IPS-NIHi7 (cell line): ENCODE data around the gene AKAP13.
"Not testable (repeated sequence)": the region's sequence is repeated elsewhere in the genome, so short reads cannot be mapped to it uniquely, and the experiment has no call there.

Source experiments
- DNase-seq: peaks from one replicate; pipeline ENCODE4 v3.0.0; 2012; ENCODE audit warnings: mixed read lengths; ENCODE audit errors: extremely low spot score

Gene AKAP13

DNA sequence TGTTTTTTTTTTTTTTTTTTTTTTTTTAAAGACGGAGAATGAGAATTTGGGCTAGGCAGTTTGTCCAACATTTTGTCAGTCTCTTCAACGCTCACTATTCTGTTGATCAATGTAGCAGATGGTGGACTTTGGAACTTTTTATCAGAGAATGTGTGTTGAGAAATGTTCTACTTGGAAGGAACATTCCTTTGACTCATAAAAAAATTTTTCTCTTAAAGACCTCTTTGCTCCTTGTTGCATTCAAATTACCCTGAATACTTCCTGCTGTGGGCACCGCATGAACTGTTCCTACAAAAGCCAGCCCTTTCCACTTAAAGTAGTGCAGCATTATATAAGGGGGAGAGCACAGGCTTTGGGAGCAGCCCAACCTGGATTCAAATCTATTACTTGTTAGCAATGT lies 182.9 kb downstream of the AKAP13 start:
- DNase-seq = no peak

DNA sequence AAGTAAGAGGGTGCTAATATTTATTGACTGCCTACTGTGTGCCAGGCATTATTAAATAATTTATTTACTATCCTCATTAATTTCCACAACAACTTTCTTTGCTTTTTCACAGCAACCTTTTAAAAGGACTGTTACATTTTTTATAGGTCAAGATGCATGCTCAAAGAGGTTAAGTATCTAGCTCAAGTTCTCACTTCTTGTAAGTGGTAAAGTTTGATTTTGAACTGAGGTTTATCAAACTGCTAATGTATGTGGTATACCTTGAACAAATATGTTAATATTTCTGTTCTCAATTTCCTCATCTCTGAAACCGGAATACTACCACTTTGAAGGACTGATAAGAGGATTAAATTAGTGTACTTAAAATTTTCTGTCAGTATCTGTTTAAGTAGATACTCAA lies 183.3 kb downstream of the AKAP13 start:
- no peak for DNase-seq

DNA sequence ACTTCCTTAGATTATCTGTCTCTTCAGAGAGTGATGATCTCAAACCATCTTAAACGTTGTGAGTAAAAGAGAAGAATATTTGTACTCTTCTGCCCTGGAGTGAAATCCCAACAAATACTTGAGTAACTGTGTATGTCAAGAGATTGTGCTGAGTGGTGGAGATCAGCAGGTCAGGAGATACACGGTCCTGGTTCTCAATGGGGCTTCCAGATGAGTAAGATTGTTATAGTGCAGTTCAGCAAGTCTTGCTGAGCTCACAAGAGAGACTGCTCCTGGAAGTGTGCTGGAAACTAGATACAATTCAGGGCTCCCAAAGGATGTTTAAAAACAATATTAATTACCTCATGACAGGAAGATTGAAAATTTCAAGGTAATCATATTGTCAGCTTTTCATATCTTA lies 184.3 kb downstream of the AKAP13 start:
- no peak for DNase-seq

DNA sequence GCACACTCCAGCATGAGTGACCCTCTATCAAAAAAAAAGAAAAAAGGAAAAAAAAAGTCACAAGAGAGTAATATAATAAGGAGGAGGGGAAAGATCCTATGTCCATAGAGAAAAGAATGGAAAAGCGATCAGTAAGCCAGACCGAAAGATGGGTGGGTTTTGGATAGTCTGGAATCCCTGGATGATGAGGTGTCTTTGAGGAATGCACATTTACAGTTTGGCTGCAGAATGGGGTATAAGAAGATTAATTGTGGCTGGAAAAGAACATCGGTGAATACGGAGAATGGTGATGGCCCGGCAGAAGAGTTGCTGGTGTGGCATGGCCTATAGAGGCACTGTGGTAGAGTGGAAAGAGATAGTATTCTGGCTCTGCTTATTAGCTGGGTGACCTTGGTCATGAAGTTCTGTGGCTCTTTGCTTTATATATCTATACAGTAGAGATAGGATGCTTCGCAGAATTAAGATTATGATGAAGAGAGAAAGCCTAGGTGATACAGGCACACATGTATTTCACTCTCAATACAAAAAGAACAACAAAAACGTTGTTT lies 187.9 kb downstream of the AKAP13 start:
- DNase-seq = no peak

DNA sequence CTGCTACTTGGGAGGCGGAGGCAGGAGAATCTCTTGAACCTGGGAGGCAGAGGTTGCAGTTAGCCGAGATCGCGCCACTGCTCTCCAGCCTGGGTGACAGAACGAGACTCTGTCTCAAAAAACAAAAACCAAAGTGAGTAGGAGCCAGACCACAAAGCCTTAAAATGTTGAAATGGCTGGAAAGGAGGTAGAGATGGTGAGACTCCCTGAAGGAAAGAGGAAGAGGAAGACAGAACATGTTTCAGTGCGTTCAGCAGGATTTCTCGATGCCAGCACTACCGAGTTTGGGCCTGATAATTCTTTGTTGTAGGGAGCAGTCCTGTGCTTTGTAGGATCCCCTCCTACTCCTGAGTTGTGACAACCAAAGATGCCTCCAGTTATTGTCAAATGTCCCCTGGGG lies 189.9 kb downstream of the AKAP13 start:
- no peak for DNase-seq

DNA sequence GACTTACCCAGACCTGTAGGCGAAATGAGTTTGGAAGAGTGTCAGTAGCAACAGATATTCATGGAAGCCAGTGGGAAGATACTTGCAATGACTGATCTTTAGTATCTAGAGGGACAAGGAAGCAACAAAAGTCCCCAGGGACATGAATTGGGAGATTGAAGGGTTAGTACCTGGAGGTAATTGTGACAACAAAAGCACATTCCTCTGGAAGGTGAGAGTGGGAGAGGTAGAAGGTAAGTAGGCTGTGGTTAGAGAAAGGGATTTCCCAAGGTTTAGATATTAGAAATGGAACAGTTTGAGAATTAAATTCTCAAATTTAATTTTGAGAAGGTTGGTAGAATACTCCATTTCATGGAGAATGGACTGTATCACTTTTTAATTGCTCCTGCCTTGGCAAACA lies 191.4 kb downstream of the AKAP13 start:
- no peak for DNase-seq

DNA sequence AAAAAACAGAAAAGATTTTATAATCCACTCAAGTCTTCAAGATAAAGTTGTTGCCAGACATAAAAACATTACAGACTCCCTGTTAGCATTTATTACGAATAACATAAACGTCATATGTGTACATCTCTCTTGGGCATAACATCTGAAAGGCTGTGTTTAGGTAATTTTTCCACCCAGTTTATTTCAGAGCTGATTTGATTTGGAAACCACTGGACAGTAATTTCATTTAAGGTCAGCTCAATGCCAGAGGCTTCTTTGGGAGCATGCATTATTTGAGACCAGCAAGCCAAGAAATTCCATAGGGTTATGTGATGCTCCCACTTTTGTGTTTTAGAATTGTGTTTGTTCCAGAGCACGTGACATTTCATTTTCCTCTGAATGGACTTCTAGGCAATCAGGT lies 196.0 kb downstream of the AKAP13 start:
- DNase-seq = no peak

DNA sequence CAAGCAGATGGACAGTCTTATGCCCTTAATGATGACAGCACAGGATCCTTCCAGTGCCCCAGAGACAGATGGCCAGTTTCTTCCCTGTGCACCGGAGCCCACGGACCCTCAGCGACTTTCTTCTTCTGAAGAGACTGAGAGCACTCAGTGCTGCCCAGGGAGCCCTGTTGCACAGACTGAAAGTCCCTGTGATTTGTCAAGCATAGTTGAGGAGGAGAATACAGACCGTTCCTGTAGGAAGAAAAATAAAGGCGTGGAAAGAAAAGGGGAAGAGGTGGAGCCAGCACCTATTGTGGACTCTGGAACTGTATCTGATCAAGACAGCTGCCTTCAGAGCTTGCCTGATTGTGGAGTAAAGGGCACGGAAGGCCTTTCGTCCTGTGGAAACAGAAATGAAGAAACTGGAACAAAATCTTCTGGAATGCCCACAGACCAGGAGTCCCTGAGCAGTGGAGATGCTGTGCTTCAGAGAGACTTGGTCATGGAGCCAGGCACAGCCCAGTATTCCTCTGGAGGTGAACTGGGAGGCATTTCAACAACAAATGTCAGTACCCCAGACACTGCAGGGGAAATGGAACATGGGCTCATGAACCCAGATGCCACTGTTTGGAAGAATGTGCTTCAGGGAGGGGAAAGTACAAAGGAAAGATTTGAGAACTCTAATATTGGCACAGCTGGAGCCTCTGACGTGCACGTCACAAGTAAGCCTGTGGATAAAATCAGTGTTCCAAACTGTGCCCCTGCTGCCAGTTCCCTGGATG lies 198.7 kb downstream of the AKAP13 start:
- DNase-seq = no peak

- no peak for DNase-seq
These were observed 199.7 kb downstream of the AKAP13 start for GRCh38 chr15:85579957-85580694.

GRCh38 chr15:85580879-85581278 lies 200.5 kb downstream of the AKAP13 start:
- DNase-seq = no peak

- no peak for DNase-seq
These were observed 201.1 kb downstream of the AKAP13 start for GRCh38 chr15:85581495-85581894.

DNA sequence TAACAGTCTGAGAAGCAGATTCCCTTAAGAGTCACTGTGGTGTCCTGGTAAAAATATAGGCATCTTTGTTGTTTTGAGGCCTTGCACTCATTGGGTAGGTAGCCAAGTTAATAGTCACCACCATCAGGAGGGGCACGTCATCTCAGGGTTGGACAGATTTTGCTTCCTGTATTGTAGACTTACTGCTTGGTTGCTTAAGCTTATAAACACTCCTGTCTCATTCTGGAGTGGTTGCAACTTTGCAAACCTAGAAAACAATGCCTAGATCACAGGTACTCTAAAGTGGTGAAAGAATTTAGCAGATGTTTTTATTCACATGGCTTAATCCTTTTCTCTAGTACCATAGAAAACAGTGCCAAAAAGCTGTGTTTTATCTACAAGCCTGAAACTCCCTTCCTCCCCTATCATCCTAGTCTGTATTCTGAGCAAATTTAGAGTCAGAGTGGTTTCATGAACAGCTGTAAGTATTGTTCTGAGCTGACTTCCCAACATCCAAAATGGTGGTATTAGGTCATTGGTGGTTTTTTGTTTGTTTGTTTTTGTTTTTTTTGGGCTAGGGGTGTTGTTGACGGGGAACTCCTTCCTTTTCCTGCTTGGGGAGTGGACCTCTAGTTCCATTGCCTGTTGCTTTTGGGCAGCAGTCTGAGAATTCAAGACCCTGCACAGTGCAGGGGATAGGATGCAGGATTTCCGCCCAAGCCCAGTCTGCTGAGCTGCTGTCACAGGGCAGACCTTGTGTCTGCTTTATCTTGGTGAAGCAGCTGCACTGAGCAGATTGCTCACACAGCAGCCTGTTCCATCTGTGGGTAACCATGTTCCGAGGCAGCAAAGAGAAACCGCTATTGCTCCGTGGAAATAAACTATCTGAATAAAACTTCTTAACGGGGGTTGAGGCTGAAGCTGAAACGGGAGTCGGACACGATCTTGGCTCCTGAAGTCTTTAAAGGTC lies 202.0 kb downstream of the AKAP13 start:
- no peak for DNase-seq

GRCh38 chr15:85583442-85583841 lies 203.0 kb downstream of the AKAP13 start:
- no peak for DNase-seq

DNA sequence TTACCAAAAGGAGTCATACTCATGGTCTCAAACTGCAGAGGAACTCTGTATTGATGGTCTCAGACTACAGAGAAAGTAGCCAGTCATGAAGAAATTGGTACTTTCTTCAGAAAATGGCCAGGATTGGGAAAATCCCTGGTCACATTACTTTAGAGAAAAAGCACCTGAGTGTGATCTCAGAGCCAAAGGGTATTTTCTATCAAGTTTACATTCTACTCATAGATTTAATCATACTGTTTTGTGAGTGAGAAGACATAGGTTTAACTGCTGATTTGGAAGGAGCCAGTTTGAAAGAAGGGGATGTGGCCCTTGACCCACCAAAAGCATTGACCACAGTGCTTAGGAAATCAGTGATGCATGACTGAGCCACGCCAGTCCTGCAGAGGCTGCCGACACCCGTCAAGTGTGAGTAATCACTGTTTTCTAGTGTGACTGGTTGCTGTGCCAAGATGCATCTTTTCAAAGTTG lies 203.6 kb downstream of the AKAP13 start:
- DNase-seq = no peak

GRCh38 chr15:85584872-85585271 lies 204.5 kb downstream of the AKAP13 start:
- DNase-seq = no peak

GRCh38 chr15:85586196-85586595 lies 205.8 kb downstream of the AKAP13 start:
- not testable (repeated sequence) for DNase-seq

GRCh38 chr15:85587707-85588411 lies 207.5 kb downstream of the AKAP13 start:
- DNase-seq = no peak

GRCh38 chr15:85588677-85589076 lies 208.3 kb downstream of the AKAP13 start:
- DNase-seq = no peak

DNA sequence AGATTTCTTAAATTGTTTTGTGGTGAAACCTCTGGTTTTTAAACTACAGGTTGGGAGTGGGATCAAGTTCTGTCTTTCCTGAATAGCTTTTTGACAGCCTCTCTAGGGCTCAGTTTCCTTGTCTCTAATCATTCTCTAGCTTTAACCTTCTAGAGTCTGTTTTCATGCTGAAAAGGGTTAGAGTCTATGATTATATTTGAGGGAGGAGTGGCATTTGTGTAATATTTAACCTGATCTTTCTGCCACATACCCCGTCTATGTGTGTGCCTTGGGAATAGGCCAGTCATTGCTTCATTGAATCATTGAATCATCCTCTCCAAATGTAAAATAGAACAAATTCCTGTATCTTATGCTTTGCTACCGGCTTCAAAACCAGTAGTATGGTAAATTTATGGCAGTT lies 209.4 kb downstream of the AKAP13 start:
- DNase-seq = no peak

DNA sequence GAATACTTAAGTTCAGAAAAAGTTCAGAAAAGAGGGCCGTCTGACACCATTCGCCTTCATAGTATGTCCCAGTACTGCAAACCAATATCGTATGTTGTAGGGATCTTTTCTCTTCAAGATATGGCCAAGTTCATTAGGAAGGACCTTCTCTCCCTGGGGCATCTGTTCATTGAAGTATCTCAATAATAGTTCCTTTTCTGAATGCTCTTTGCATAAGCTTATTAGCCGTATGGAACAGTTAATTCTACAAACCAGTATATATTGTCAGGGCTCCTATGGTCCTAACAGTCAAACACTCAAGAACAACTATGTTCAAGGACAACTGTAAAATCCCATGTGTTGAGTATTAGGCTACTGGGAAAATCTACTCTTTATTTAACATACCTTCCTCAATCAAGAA lies 211.2 kb downstream of the AKAP13 start:
- DNase-seq = no peak

- DNase-seq = no peak
These were observed 211.7 kb downstream of the AKAP13 start for GRCh38 chr15:85592148-85592547.
